ENCODE measurements around the gene USP30.
"Not testable (repeated sequence)": the region's sequence is repeated elsewhere in the genome, so short reads cannot be mapped to it uniquely, and the experiment has no call there.

Gene USP30

GRCh38 chr12:109053382-109054123, 1.2 kb downstream of the USP30 start:
- DNase-seq = peak; percentile 12 to 23

DNA sequence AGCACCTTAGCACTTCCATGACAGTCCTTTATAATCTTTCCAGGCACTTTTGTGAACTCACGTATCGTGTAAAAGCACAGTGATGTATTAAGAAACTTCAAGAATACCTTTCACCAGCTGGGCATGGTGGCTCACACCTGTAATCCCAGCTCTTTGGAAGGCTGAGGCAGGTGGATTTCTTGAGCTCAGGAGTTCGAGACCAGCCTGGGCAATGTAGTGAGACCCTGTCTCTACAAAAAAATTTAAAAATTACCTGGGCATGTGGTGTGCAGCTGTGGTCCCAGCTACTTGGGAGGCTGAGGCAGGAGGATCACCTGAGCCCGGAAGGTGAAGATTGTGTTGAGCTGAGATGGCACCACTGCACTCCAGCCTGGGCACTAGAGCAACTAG, 1.7 kb downstream of the USP30 start:
- not testable (repeated sequence) for DNase-seq

- DNase-seq = no peak
These were observed 2.1 kb downstream of the USP30 start for GRCh38 chr12:109054520-109054919.

- no peak for DNase-seq
These were observed 4.5 kb downstream of the USP30 start for GRCh38 chr12:109056891-109057290.

GRCh38 chr12:109057376-109057775, 5.0 kb downstream of the USP30 start:
- DNase-seq = no peak

- DNase-seq = no peak
These were observed 6.4 kb downstream of the USP30 start for GRCh38 chr12:109058773-109059172.

- no peak for DNase-seq
These were observed 11.8 kb downstream of the USP30 start for GRCh38 chr12:109064143-109064542.

GRCh38 chr12:109065154-109065852, 12.9 kb downstream of the USP30 start:
- no peak for DNase-seq

GRCh38 chr12:109065853-109066193, 13.4 kb downstream of the USP30 start:
- DNase-seq = no peak

GRCh38 chr12:109069307-109070271, 17.2 kb downstream of the USP30 start:
- DNase-seq = no peak

GRCh38 chr12:109074866-109075265, 22.5 kb downstream of the USP30 start:
- DNase-seq = no peak

GRCh38 chr12:109082751-109083150, 30.4 kb downstream of the USP30 start:
- no peak for DNase-seq

- no peak for DNase-seq
These were observed 32.0 kb downstream of the USP30 start for GRCh38 chr12:109084425-109084824.

- no peak for DNase-seq
These were observed 33.2 kb downstream of the USP30 start for GRCh38 chr12:109085590-109085989.

DNA sequence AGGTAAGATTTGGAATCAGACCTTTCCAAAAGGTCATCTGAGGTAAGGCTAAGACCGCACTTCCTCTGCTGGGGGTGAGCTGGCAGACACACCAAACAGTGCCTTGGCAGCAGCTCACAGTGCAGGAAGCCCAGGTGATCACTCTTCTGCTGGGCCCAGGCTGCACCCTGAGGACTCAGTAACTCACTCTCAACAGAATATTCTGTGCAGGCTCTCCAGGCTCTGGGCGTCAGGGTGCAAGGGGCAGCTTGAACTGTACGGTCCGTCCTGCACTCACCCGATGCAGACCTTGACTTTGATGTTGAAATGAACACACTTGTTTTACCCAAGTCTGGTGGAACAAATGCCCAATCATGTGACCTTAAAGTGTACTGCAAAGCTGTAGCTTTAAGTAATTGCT, 34.9 kb downstream of the USP30 start:
- DNase-seq = no peak

- DNase-seq = no peak
These were observed 36.4 kb downstream of the USP30 start for GRCh38 chr12:109088818-109089217.

- no peak for DNase-seq
These were observed 37.3 kb downstream of the USP30 start for GRCh38 chr12:109089683-109090082.

DNA sequence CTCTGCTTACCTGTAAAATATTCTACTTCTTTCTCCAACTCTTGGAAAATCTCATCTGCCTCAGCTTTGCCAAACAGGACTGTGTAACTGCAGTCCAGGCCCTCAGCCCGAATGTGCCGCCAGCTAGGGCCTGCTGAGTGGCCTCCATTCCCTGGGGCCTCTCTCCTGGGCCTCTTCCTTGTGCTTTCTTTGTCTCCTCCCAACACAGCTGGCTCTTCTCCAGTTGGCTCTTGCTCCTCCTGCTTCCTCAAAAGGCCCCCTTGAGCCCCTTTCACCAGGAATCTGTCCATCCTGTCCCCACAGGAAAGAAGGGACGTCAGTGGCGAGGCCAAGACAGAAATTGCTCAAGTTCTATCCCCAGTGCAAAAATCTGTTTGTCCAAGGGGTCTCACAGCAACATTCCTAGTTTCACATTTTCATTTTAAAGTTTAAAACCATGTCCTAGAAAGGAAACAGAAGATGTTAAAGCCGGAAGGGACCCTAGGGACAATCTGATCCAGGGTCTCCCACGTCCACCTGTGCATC, 40.2 kb downstream of the USP30 start:
- DNase-seq = no peak

DNA sequence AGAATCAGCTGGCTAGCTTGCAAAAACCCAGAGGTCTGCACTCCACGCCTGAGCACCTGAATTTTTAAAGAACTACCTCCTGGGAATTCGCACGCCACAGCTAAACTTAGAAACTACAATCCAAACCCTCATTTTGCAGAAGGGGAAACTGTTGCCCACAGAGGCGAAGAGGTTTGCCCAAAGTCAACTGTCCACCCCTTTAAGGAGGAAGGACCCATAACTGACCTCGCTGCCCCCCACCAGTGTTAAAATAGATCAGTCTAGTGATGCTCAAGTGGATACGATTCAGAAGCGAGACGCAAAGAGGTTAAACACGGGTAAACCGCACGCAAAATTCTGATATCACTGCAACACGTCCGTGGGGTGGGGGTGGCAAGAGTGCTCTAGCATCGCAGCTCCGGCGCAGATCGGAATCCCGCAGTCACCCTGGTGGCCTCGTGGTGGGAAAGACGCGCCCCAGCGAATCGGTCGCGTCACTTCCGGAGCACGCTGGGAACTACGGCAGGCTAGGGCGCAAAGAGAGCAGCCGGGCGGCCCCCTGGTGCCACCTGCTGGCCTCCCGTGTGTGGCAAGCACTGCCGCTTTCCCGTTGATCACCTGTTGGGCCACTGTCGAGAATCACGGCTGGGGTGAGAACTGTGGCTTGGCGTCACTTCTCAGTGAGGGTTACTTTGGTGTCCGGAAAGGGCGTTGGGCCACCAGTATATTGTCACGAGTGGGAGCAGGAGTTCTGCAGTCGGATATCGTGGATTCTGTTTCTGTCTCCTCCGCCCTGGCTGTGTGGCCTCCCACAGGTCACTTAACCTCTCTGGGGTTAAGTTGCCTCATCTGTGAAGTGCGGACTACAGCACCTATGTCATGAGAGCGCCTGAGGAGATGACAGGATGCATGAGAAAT, 40.9 kb downstream of the USP30 start, which contains the start of gene ALKBH2:
Gene ALKBH2 (minus strand): TSS at position 451 of the 897 bp plus-strand sequence. CDS start 686 bp downstream, outside the sequence.
- peak; percentile 78 to 85 for DNase-seq

- no peak for DNase-seq
These were observed 44.7 kb downstream of the USP30 start for GRCh38 chr12:109097140-109097434.

DNA sequence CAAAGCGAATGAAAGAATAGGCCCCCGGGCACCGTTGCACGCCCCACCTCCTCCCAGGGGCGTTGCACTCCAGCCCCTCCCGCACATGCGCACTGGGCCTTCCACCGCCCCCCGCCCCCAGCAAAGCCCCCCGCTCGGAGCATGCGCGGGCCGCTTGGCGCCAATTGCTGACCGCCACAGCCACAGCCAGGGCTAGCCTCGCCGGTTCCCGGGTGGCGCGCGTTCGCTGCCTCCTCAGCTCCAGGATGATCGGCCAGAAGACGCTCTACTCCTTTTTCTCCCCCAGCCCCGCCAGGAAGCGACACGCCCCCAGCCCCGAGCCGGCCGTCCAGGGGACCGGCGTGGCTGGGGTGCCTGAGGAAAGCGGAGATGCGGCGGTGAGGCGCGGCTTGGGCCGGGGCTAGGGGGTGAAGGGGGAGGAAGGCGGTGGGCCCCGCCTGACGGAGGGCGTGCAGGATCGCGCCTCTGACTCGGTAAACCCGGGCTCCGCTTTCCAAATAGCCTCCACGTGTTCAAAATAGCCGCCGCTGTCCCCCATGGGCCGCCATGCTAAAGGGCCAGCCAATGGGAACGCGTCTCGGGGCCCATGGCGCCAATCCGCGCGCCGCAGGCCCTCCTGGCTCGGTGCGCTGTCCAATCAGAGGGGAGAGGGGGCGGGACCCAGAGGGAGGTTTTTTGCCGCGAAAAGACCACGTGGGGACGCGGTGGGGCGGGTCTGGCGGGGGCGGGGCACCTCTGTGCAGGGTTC, 45.2 kb downstream of the USP30 start, which contains the start of gene UNG:
Gene UNG (plus strand): TSS at position 163 of the 748 bp plus-strand sequence. CDS start 83 bp downstream, at position 246.
- DNase-seq = peak; percentile 86 to 89
